ENCODE measurements around the gene WBP11. TPM values are rescaled to one million over a fixed set of nuclear protein-coding genes. Genes with fewer than 3 reads are reported as not detected.

The WBP11 gene
- total and polyA plus RNA-seq, 2 donors (not counting 3 experiments of a cell fraction or from before 2014, with no cell fraction given) = 11.4 to 77.1 TPM

GRCh38 chr12:14774074-14774905, 29.0 kb downstream of the WBP11 start:
- H3K36me3 ChIP-seq (ENCODE audit: control insufficient read depth in 2 of 2, extremely low read depth in 1 of 2, insufficient read depth in 2 of 2, low read length in 2 of 2) = no peaks in the 10 kb centered on the region
- H3K27me3 ChIP-seq (ENCODE audit: control insufficient read depth in 2 of 2, insufficient read depth in 2 of 2, low read length in 2 of 2) = no peaks in the 10 kb centered on the region
- peak; percentile 67 for TF ChIP-seq POLR2AphosphoS5 (IDR thresholded peaks at IDR 0.05; ENCODE audit: insufficient read depth, low read depth, low read length)
- TF ChIP-seq POLR2A (IDR thresholded peaks at IDR 0.05; ENCODE audit: low read depth, low read length) = peak; percentile 79
- TF ChIP-seq MYC (IDR thresholded peaks at IDR 0.05; ENCODE audit: low read depth, low read length) = no peak
- H4K20me1 ChIP-seq (replicated peaks; ENCODE audit: control insufficient read depth, extremely low read depth, insufficient read depth, low read length) = no peaks in the 10 kb centered on the region
- peaks cover 19% of the 10 kb centered on the region for H3K79me2 ChIP-seq (ENCODE audit: control insufficient read depth, insufficient read depth, low read length)
- H2AFZ ChIP-seq (ENCODE audit: low read depth, low read length) = peak overlapping the region; percentile 73
- H3K4me3 ChIP-seq (replicated peaks in 1 of 3; ENCODE audit: insufficient read depth in 1 of 3, low read depth in 1 of 3, low read length in 3 of 3) = peak overlapping the region; percentile 50 to 78 (median 60)
- H3K4me2 ChIP-seq (ENCODE audit: insufficient read depth, low read length) = peak overlapping the region; percentile 79
- dilution Hi-C loops (cut with MboI; ENCODE audit: extremely low pct_ligation_motif_present, low sequenced_read_pairs) (no loop called here), intact Hi-C loops (cut with micrococcal nuclease) (loop anchor here (1.0 to 5.0 kb wide), 8 partner anchors 29 to 1108 kb away; partner anchors contain the start of genes ARHGDIB, ART4, ATF7IP and C12orf60)
- FAIRE-seq (peak; percentile 92), DNase-seq (ENCODE audit: low read depth, low spot score) (peak; percentile 95)
- H3K4me1 ChIP-seq (ENCODE audit: control insufficient read depth, extremely low read depth, insufficient read depth, low read length) = peaks cover 20% of the 10 kb centered on the region
- no peaks in the 10 kb centered on the region for H3K9me3 ChIP-seq (replicated peaks; ENCODE audit: control insufficient read depth, insufficient read depth, low read length)
- H3K27ac ChIP-seq (ENCODE audit: insufficient read depth, low read depth, low read length) = peak overlapping the region; percentile 77
- H3K9ac ChIP-seq (replicated peaks; ENCODE audit: extremely low read depth, insufficient read depth, low read length) = peak overlapping the region; percentile 80
- no peaks in the 10 kb centered on the region for H3K9me1 ChIP-seq (replicated peaks; ENCODE audit: control insufficient read depth, extremely low read depth, insufficient read depth, low read length)
- CTCF ChIA-PET = interaction anchor here (0.7 to 2.4 kb wide), 10 partner anchors 10 to 1071 kb away, joined by 3 to 11 read pairs (median 4); partner anchors contain the start of genes C12orf60 and WBP11
- POLR2A ChIA-PET = interaction anchor here (0.9 to 1.6 kb wide), 4 partner anchors 10 to 73 kb away, joined by 3 to 6 read pairs (median 4); partner anchors contain the start of genes C12orf60 and WBP11
- TSS peak; percentile 80 for BruUV-seq (replicated peaks)

- peak overlapping the region; percentile 69 for H2AFZ ChIP-seq (ENCODE audit: low read depth, low read length)
- peaks cover 21% of the 10 kb centered on the region for H3K4me1 ChIP-seq (ENCODE audit: control insufficient read depth, extremely low read depth, insufficient read depth, low read length)
- no peaks in the 10 kb centered on the region for H3K9me3 ChIP-seq (replicated peaks; ENCODE audit: control insufficient read depth, insufficient read depth, low read length)
- H3K79me2 ChIP-seq (ENCODE audit: control insufficient read depth, insufficient read depth, low read length) = peaks cover 19% of the 10 kb centered on the region
- no peaks in the 10 kb centered on the region for H4K20me1 ChIP-seq (replicated peaks; ENCODE audit: control insufficient read depth, extremely low read depth, insufficient read depth, low read length)
- H3K27me3 ChIP-seq (ENCODE audit: control insufficient read depth in 2 of 2, insufficient read depth in 2 of 2, low read length in 2 of 2) = no peaks in the 10 kb centered on the region
- no peaks in the 10 kb centered on the region for H3K9me1 ChIP-seq (replicated peaks; ENCODE audit: control insufficient read depth, extremely low read depth, insufficient read depth, low read length)
- CTCF ChIA-PET = interaction anchor here (1.0 to 2.4 kb wide), 4 partner anchors 11 to 222 kb away, joined by 3 to 11 read pairs (median 5); partner anchors contain the start of genes C12orf60 and WBP11
- DNase-seq (ENCODE audit: low read depth, low spot score) (no peak), FAIRE-seq (no peak)
- POLR2A ChIA-PET = interaction anchor here (0.9 to 1.4 kb wide), 3 partner anchors 11 to 74 kb away, joined by 3 to 5 read pairs (median 3); partner anchors contain the start of genes C12orf60 and WBP11
- TF ChIP-seq POLR2AphosphoS5 (IDR thresholded peaks at IDR 0.05; ENCODE audit: insufficient read depth, low read depth, low read length) = no peak
- TF ChIP-seq FOS (IDR thresholded peaks at IDR 0.05; ENCODE audit: borderline replicate concordance, insufficient read depth, low read length) = no peak
- no peak for TF ChIP-seq EZH2 (IDR thresholded peaks at IDR 0.05; ENCODE audit: borderline replicate concordance, low read depth, low read length, severe bottlenecking)
- TF ChIP-seq GATA2 (IDR thresholded peaks at IDR 0.05; ENCODE audit: insufficient read depth, insufficient read length, low read depth, low read length) = no peak
- TF ChIP-seq MAX (IDR thresholded peaks at IDR 0.05; ENCODE audit: insufficient read depth, insufficient read length) = no peak
- no peak for TF ChIP-seq MYC (IDR thresholded peaks at IDR 0.05; ENCODE audit: low read depth, low read length)
- TF ChIP-seq POLR2A (IDR thresholded peaks at IDR 0.05; ENCODE audit: low read depth, low read length) = no peak
- no peak for TF ChIP-seq CTCF (IDR thresholded peaks at IDR 0.05; ENCODE audit: extremely low read depth in 1 of 2, insufficient read depth in 1 of 2, low read depth in 1 of 2, low read length in 2 of 2)
- no peak for TF ChIP-seq JUN (IDR thresholded peaks at IDR 0.05; ENCODE audit: borderline replicate concordance, insufficient read depth, insufficient read length, low read depth)
- intact Hi-C loops (cut with micrococcal nuclease) = loop anchor here (1.0 to 5.0 kb wide), 8 partner anchors 30 to 1109 kb away; partner anchors contain the start of genes ARHGDIB, ART4, ATF7IP and C12orf60
- peak overlapping the region; percentile 14 for H3K27ac ChIP-seq (ENCODE audit: insufficient read depth, low read depth, low read length)
- BruUV-seq (replicated peaks) = no TSS peak
- H3K4me3 ChIP-seq (replicated peaks in 1 of 3; ENCODE audit: insufficient read depth in 1 of 3, low read depth in 1 of 3, low read length in 3 of 3) = peak overlapping the region; percentile 50 to 78 (median 60)
- H3K9ac ChIP-seq (replicated peaks; ENCODE audit: extremely low read depth, insufficient read depth, low read length) = peak overlapping the region; percentile 36
- dilution Hi-C loops (cut with MboI; ENCODE audit: extremely low pct_ligation_motif_present, low sequenced_read_pairs) = no loop called here
- H3K4me2 ChIP-seq (ENCODE audit: insufficient read depth, low read length) = peak overlapping the region; percentile 55
- H3K36me3 ChIP-seq (ENCODE audit: control insufficient read depth in 2 of 2, extremely low read depth in 1 of 2, insufficient read depth in 2 of 2, low read length in 2 of 2) = no peaks in the 10 kb centered on the region
Observed at GRCh38 chr12:14773685-14774073, 29.6 kb downstream of the WBP11 start.
